Activated CD8-positive, alpha-beta memory T cell treated with anti-CD3 and anti-CD28 coated beads for 48 hours (primary cell): ENCODE data around the gene GSTA4.
"Not testable (repeated sequence)": the region's sequence is repeated elsewhere in the genome, so short reads cannot be mapped to it uniquely, and the experiment has no call there.

Experiments
- DNase-seq, 3 experiments: peaks; one replicate each; pipeline ENCODE4 v3.0.0-alpha.2; 2020; ENCODE audit warnings: low read depth in 2 of 3, low spot score in 2 of 3

The GSTA4 gene

GRCh38 chr6:52976149-52976548 is 18.9 kb downstream of the GSTA4 start:
- no peak for DNase-seq

GRCh38 chr6:52975580-52975979 is 19.5 kb downstream of the GSTA4 start:
- no peak for DNase-seq

- DNase-seq, result no peak
These were observed 22.1 kb downstream of the GSTA4 start for GRCh38 chr6:52972989-52973388.

GRCh38 chr6:52969359-52969758 is 25.7 kb downstream of the GSTA4 start:
- DNase-seq, result no peak

- DNase-seq, result no peak
These were observed 29.0 kb downstream of the GSTA4 start for GRCh38 chr6:52966101-52966500.

GRCh38 chr6:52965380-52965779 is 29.7 kb downstream of the GSTA4 start:
- no peak for DNase-seq

- DNase-seq, result no peak
These were observed 30.8 kb downstream of the GSTA4 start for GRCh38 chr6:52964318-52964717.

- no peak for DNase-seq
These were observed 32.4 kb downstream of the GSTA4 start for GRCh38 chr6:52962701-52963100.

- not testable (repeated sequence) for DNase-seq
These were observed 34.1 kb downstream of the GSTA4 start for GRCh38 chr6:52961022-52961421.

GRCh38 chr6:52960211-52960610 is 34.9 kb downstream of the GSTA4 start:
- DNase-seq, result not testable (repeated sequence)

- no peak for DNase-seq
These were observed 36.4 kb downstream of the GSTA4 start for GRCh38 chr6:52958546-52959255.

- no peak for DNase-seq
These were observed 39.2 kb downstream of the GSTA4 start for GRCh38 chr6:52955871-52956270.

GRCh38 chr6:52953911-52954839 is 40.9 kb downstream of the GSTA4 start:
- no peak for DNase-seq

- DNase-seq, result no peak
These were observed 48.8 kb downstream of the GSTA4 start for GRCh38 chr6:52946306-52946705.

GRCh38 chr6:52942821-52943220 is 52.3 kb downstream of the GSTA4 start:
- DNase-seq, result not testable (repeated sequence)

GRCh38 chr6:52942221-52942620 is 52.9 kb downstream of the GSTA4 start:
- DNase-seq, result no peak

- no peak for DNase-seq
These were observed 57.2 kb downstream of the GSTA4 start for GRCh38 chr6:52937908-52938307.

GRCh38 chr6:52933778-52934177 is 61.3 kb downstream of the GSTA4 start:
- DNase-seq, result no peak

- DNase-seq, result no peak
These were observed 63.7 kb downstream of the GSTA4 start for GRCh38 chr6:52931351-52931750.

- no peak for DNase-seq
These were observed 65.5 kb downstream of the GSTA4 start for GRCh38 chr6:52929321-52930164.
